HepG2 (cell line): ENCODE data around the gene WDR19. TPM values are rescaled to one million over a fixed set of nuclear protein-coding genes. Genes with fewer than 3 reads are reported as not detected.
A peak's percentile ranks its signal among the peaks of the same experiment; 100 is the strongest.

Experiments used
- EP300 ChIP-seq, 3 experiments: sonication (generic) in 1 of 3; formaldehyde crosslinking in 1 of 3; IDR thresholded peaks; 2 replicates each; pipeline versions ENCODE4 v1.5.1 to v1.6.1; 2011 to 2020; ENCODE audit warnings: low read depth in 2 of 3, low read length in 2 of 3, borderline replicate concordance in 1 of 3, improper control_type of control experiment in 1 of 3, mild to moderate bottlenecking in 1 of 3, missing genetic modification reagents in 1 of 3, moderate library complexity in 1 of 3
- FOSL2 ChIP-seq: sonication (generic); formaldehyde crosslinking; IDR thresholded peaks from 2 replicates; pipeline ENCODE4 v1.4.0; 2020; ENCODE audit warnings: missing genetic modification reagents
- HNF4A ChIP-seq: sonication (generic); formaldehyde crosslinking; IDR thresholded peaks from 2 replicates; pipeline ENCODE4 v1.4.0; 2020; ENCODE audit warnings: missing genetic modification reagents
- TOE1 ChIP-seq: sonication (generic); formaldehyde crosslinking; IDR thresholded peaks from 2 replicates; pipeline ENCODE4 v1.4.0; 2020; ENCODE audit warnings: mild to moderate bottlenecking, missing genetic modification reagents
- ZNF282 ChIP-seq: fragments of 450-650 bp; IDR thresholded peaks from 2 replicates; pipeline ENCODE4 v1.6.1; 2018; ENCODE audit not compliant: partially characterized antibody
- ZNF770 ChIP-seq: sonication (generic); formaldehyde crosslinking; IDR thresholded peaks from 2 replicates; pipeline ENCODE4 v1.5.0; 2020; ENCODE audit warnings: mild to moderate bottlenecking, missing genetic modification reagents
- polyA plus RNA-seq, 8 experiments: library from polyadenylated mRNA; depleted of rRNA in 3 of 8; stranded (reverse) in 7 of 8; unstranded in 1 of 8; fragments of >200 nt; fragmentation: Illumina TruSeq in 4 of 8; extraction: Trizol in 4 of 8; gene quantifications; 2 replicates each; pipeline versions ENCODE4 v1.2.1 to v1.2.3, GENCODE V29; 2011 to 2016; ENCODE audit warnings: low read depth in 4 of 8, missing spikeins in 1 of 8, mixed read lengths in 1 of 8; ENCODE audit not compliant: insufficient read depth in 1 of 8
- total RNA-seq, 5 experiments: library from RNA; depleted of rRNA; stranded (reverse); fragments of >200 nt; fragmentation: Illumina TruSeq; extraction: Trizol; gene quantifications; 2 replicates each; pipeline ENCODE4 v1.2.3, GENCODE V29; 2016; ENCODE audit warnings: low read depth in 1 of 5
- TF ChIP-seq, protein P1 (sequence below): sonication (generic); formaldehyde crosslinking; IDR thresholded peaks from 2 replicates; pipeline ENCODE4 v1.4.0; 2020; ENCODE audit warnings: mild to moderate bottlenecking, missing genetic modification reagents
- TF ChIP-seq, protein P2 (sequence below), 2 experiments: sonication (generic) in 1 of 2; formaldehyde crosslinking in 1 of 2; IDR thresholded peaks; 2 replicates each; pipeline versions ENCODE4 v1.5.1 to v1.6.1; 2011 to 2020; ENCODE audit warnings: borderline replicate concordance in 1 of 2, low read depth in 1 of 2, low read length in 1 of 2, mild to moderate bottlenecking in 1 of 2, missing genetic modification reagents in 1 of 2, moderate library complexity in 1 of 2

Gene WDR19
- total and polyA plus RNA-seq, 2 of the 13 experiments (the other 11 are each of a cell fraction or from before 2014, with no cell fraction given): 22.9 to 34.1 TPM

GRCh38 chr4:39237179-39237578, 54.9 kb downstream of the WDR19 start (continued):
- TF ChIP-seq, protein P1, sequence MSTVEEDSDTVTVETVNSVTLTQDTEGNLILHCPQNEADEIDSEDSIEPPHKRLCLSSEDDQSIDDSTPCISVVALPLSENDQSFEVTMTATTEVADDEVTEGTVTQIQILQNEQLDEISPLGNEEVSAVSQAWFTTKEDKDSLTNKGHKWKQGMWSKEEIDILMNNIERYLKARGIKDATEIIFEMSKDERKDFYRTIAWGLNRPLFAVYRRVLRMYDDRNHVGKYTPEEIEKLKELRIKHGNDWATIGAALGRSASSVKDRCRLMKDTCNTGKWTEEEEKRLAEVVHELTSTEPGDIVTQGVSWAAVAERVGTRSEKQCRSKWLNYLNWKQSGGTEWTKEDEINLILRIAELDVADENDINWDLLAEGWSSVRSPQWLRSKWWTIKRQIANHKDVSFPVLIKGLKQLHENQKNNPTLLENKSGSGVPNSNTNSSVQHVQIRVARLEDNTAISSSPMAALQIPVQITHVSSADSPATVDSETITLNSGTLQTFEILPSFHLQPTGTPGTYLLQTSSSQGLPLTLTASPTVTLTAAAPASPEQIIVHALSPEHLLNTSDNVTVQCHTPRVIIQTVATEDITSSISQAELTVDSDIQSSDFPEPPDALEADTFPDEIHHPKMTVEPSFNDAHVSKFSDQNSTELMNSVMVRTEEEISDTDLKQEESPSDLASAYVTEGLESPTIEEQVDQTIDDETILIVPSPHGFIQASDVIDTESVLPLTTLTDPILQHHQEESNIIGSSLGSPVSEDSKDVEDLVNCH (CRISPR knock-in tag): no peak
- TF ChIP-seq HNF4A (CRISPR knock-in tag) (peak; percentile 26; the same call in 1 of the 2 replicates), FOSL2 (CRISPR knock-in tag) (peak; percentile 88), TOE1 (CRISPR knock-in tag) (no peak), ZNF770 (CRISPR knock-in tag) (peak; percentile 58; the same call in 1 of the 2 replicates), ZNF282 (no peak), EP300 (IDR thresholded peaks at IDR 0.05; ENCODE audit: low read depth in 2 of 2, low read length in 2 of 2) (peak in 1 of 2 experiments; percentile 27; a peak in 1 of 4 replicates), EP300 (CRISPR knock-in tag; IDR thresholded peaks at IDR 0.05; ENCODE audit: borderline replicate concordance) (no peak)
- TF ChIP-seq, protein P2, sequence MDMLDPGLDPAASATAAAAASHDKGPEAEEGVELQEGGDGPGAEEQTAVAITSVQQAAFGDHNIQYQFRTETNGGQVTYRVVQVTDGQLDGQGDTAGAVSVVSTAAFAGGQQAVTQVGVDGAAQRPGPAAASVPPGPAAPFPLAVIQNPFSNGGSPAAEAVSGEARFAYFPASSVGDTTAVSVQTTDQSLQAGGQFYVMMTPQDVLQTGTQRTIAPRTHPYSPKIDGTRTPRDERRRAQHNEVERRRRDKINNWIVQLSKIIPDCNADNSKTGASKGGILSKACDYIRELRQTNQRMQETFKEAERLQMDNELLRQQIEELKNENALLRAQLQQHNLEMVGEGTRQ (IDR thresholded peaks at IDR 0.05; ENCODE audit: low read depth, low read length): 0 out of 2 replicates have a peak, but pooled peaks have one; percentile 33
- TF ChIP-seq, protein P2 (CRISPR knock-in tag; IDR thresholded peaks at IDR 0.05; ENCODE audit: borderline replicate concordance): peak; percentile 51; the same call in 1 of the 2 replicates
